Epithelial cell of esophagus (primary cell): Measurements from ENCODE around the gene RNF138.
A peak's percentile ranks its signal among the peaks of the same experiment; 100 is the strongest.

Source experiments
- DNase-seq: peaks from one replicate; pipeline ENCODE4 v3.0.0; 2010; ENCODE audit warnings: low read depth
- H3K4me3 ChIP-seq: 2 replicates; pipeline ENCODE4 v1.5.1; 2011; ENCODE audit warnings: mild to moderate bottlenecking, low read length, control low read depth
- CTCF ChIP-seq: IDR thresholded peaks from 2 replicates; pipeline ENCODE4 v1.5.1; 2011; ENCODE audit warnings: low read depth, mild to moderate bottlenecking, low read length, control low read depth, inconsistent platforms; ENCODE audit not compliant: insufficient read depth; ENCODE audit errors: missing control alignments

Gene RNF138

GRCh38 chr18:32060026-32060425 lies 31.6 kb upstream of the RNF138 start:
- no peak overlapping the region for H3K4me3 ChIP-seq
- no peak for DNase-seq
- TF ChIP-seq CTCF, result no peak

GRCh38 chr18:32067375-32068167 lies 24.1 kb upstream of the RNF138 start:
- no peak overlapping the region for H3K4me3 ChIP-seq
- TF ChIP-seq CTCF, result no peak
- DNase-seq, result no peak

GRCh38 chr18:32072321-32072720 lies 19.4 kb upstream of the RNF138 start:
- TF ChIP-seq CTCF, result peak; percentile 62
- H3K4me3 ChIP-seq, result no peak overlapping the region
- DNase-seq, result peak; percentile 30

- no peak for TF ChIP-seq CTCF
- no peak overlapping the region for H3K4me3 ChIP-seq
- no peak for DNase-seq
Observed at GRCh38 chr18:32074206-32074605, 17.5 kb upstream of the RNF138 start.

- no peak overlapping the region for H3K4me3 ChIP-seq
- DNase-seq, result no peak
- no peak for TF ChIP-seq CTCF
Observed at GRCh38 chr18:32078845-32079244, 12.8 kb upstream of the RNF138 start.

- H3K4me3 ChIP-seq, result no peak overlapping the region
- no peak for DNase-seq
- TF ChIP-seq CTCF, result no peak
Observed at GRCh38 chr18:32081881-32082280, 9.8 kb upstream of the RNF138 start.

- DNase-seq, result no peak
- no peak overlapping the region for H3K4me3 ChIP-seq
- TF ChIP-seq CTCF, result no peak
Observed at GRCh38 chr18:32083781-32084180, 7.9 kb upstream of the RNF138 start.
